ENCODE results near the gene FBLIM1.
"Not testable (repeated sequence)": the region's sequence is repeated elsewhere in the genome, so short reads cannot be mapped to it uniquely, and the experiment has no call there.

Gene FBLIM1

GRCh38 chr1:15807549-15807948 is 49.0 kb downstream of the FBLIM1 start, which contains the start of gene UQCRHL:
Gene UQCRHL, minus strand, starts transcription at chr1:15807649. Its CDS starts 0 bp downstream, at chr1:15807649.
- DNase-seq (ENCODE audit: low read depth in 1 of 2, low spot score in 1 of 2), result not testable (repeated sequence)

GRCh38 chr1:15808955-15809354 is 50.4 kb downstream of the FBLIM1 start:
- no peak for DNase-seq (ENCODE audit: low read depth in 1 of 2, low spot score in 1 of 2)

- no peak for DNase-seq (ENCODE audit: low read depth in 1 of 2, low spot score in 1 of 2)
Measured at GRCh38 chr1:15810073-15810472, 51.5 kb downstream of the FBLIM1 start.

GRCh38 chr1:15816674-15817073 is 58.1 kb downstream of the FBLIM1 start:
- no peak for DNase-seq (ENCODE audit: low read depth in 1 of 2, low spot score in 1 of 2)

GRCh38 chr1:15820478-15820877 is 61.9 kb downstream of the FBLIM1 start:
- DNase-seq (ENCODE audit: low read depth in 1 of 2, low spot score in 1 of 2), result no peak

- no peak for DNase-seq (ENCODE audit: low read depth in 1 of 2, low spot score in 1 of 2)
Measured at GRCh38 chr1:15825800-15826199, 67.2 kb downstream of the FBLIM1 start.

- DNase-seq (ENCODE audit: low read depth in 1 of 2, low spot score in 1 of 2), result no peak
Measured at GRCh38 chr1:15826810-15827507, 68.4 kb downstream of the FBLIM1 start.

GRCh38 chr1:15827567-15827966 is 69.0 kb downstream of the FBLIM1 start:
- not testable (repeated sequence) for DNase-seq (ENCODE audit: low read depth in 1 of 2, low spot score in 1 of 2)

- DNase-seq (ENCODE audit: low read depth in 1 of 2, low spot score in 1 of 2), result not testable (repeated sequence)
Measured at GRCh38 chr1:15828931-15829330, 70.3 kb downstream of the FBLIM1 start.

- DNase-seq (ENCODE audit: low read depth in 1 of 2, low spot score in 1 of 2), result no peak
Measured at GRCh38 chr1:15830258-15830657, 71.7 kb downstream of the FBLIM1 start.

GRCh38 chr1:15833069-15833679 is 74.6 kb downstream of the FBLIM1 start:
- peak; percentile 15 to 36 for DNase-seq (ENCODE audit: low read depth in 1 of 2, low spot score in 1 of 2)

- DNase-seq (ENCODE audit: low read depth in 1 of 2, low spot score in 1 of 2), result no peak
Measured at GRCh38 chr1:15833842-15834405, 75.3 kb downstream of the FBLIM1 start.

- peak; percentile 76 to 85 for DNase-seq (ENCODE audit: low read depth in 1 of 2, low spot score in 1 of 2)
Measured at GRCh38 chr1:15834406-15835204, 76.0 kb downstream of the FBLIM1 start.

GRCh38 chr1:15835205-15835740 is 76.7 kb downstream of the FBLIM1 start:
- DNase-seq (ENCODE audit: low read depth in 1 of 2, low spot score in 1 of 2), result no peak

- peak; percentile 99 for DNase-seq (ENCODE audit: low read depth in 1 of 2, low spot score in 1 of 2)
Measured at GRCh38 chr1:15835741-15836510, 77.3 kb downstream of the FBLIM1 start.
